ENCODE data around the gene REEP1.
"Not testable (repeated sequence)": the region's sequence is repeated elsewhere in the genome, so short reads cannot be mapped to it uniquely, and the experiment has no call there.

Gene REEP1

DNA sequence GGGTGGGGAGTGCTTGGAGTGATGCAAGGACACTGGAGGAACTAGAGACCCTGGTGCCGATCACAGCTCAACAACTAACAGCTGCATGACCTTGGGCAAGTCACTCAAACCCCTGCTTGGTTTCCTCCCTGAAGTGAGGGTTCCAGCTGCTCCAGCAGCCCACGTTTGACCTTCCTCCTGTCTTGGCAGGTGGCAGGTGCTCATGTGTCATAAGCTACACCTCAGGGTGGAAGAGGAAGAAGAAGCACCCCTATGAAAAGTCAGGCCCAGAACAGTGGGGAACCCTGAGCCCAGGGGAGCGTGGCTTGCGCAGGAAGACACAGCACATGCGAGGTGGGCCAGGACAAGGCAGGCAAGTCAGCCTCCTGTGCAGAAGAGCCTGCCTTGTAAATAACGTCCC lies 95.8 kb downstream of the REEP1 start:
- DNase-seq: no peak

DNA sequence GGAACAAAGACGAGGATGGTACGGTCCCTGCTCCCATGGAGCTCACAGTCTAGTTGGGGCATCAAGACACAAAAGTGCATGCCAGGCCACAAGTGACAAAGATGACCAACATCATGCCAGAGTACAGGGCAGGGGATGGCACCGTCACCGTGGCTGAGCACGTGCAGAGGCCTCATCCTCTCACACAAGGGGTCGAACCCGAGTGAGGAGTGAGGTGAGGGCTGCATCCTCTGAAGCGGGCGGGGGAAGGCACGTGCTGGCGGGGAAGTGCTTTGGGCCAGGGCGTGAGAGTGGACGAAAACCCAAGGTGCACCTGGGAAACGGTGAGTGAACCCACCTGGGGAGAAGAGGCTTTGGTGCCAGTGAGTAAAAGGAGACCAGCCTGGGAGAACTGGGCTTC lies 97.2 kb downstream of the REEP1 start:
- DNase-seq: no peak

- no peak for DNase-seq
Observed at GRCh38 chr2:86239745-86240144, 97.7 kb downstream of the REEP1 start.

- no peak for DNase-seq
Observed at GRCh38 chr2:86239326-86239725, 98.1 kb downstream of the REEP1 start.

GRCh38 chr2:86238354-86238753 lies 99.1 kb downstream of the REEP1 start:
- DNase-seq: no peak

DNA sequence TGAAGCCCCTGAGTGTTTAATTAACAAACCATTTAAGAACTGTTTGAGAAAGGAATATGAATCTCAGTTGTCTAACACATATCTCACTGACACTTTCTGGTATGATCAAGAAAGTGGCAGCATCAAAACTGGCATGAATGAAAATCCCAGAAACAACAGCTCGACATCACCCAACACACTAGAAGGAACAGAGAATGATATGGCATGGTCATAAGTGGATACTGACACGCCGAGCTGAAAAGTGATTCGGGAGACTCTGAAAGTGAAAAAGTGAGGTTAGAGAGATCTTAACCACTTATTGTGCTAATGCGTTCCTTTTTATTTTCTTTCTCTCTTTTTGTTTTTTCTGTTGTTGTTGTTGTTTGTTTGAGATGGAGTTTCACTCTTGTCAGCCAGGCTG lies 100.3 kb downstream of the REEP1 start:
- DNase-seq: no peak

DNA sequence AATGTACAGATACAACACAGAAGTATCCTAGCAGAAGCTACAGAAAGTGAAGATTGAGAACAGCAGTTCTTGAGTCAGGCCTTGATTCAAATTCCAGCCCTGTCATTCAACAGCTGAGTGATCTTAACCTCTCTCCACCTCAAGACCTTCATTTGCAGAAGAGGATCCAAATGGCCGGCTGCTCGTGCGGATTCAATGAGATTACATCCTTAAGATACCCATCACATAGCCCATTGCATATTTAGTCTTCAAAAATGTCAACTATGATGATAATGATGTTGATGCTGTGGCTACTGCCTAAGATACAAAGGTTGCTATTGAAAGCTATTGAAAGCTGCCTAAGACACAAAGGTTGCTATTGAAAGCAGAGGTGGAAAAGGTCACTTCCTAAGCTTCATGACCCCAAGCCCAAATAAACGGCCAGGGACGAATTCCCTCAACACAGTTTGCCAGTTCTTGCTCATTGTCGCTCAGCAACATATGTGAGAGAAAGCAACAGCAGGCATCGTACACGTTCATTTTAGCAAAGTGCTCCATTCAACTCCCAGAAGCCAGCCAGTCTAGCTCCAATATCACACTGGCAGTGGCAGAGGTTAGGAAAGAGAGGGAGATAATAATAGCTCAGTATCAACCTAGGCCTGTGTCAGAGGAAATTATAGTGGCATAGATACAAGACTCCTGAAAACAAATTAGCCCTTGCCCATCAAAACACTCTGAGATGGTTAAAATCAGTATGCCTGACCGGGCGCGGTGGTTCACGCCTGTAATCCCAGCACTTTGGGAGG lies 102.0 kb downstream of the REEP1 start:
- DNase-seq: no peak

- DNase-seq: no peak
Observed at GRCh38 chr2:86234563-86235131, 102.8 kb downstream of the REEP1 start.

- DNase-seq: no peak
Observed at GRCh38 chr2:86233436-86233835, 104.0 kb downstream of the REEP1 start.

GRCh38 chr2:86232910-86233309 lies 104.5 kb downstream of the REEP1 start:
- DNase-seq: no peak

DNA sequence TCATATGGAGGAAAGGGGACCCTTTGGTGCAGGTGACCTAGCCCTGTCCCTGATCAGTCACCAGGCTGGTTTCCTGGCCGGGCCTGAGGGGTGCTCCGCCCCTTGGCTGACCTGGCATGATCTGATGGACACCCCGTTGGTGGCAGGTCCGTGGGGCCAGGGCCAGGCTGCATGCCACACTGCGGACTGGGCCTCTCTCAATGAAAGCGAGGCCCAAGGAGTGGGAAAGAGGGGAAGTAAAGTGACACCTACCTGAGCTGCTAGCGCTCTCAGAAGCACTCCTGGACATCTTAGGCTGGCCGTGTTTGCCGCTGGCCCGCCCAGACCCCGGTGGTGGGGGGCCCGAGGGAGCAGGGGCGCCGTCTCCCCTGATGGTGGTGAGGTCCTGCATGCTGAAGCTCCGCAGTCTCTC lies 105.0 kb downstream of the REEP1 start:
- no peak for DNase-seq

- DNase-seq: no peak
Observed at GRCh38 chr2:86231680-86232372, 105.6 kb downstream of the REEP1 start.

GRCh38 chr2:86230961-86231360 lies 106.5 kb downstream of the REEP1 start:
- DNase-seq: no peak

DNA sequence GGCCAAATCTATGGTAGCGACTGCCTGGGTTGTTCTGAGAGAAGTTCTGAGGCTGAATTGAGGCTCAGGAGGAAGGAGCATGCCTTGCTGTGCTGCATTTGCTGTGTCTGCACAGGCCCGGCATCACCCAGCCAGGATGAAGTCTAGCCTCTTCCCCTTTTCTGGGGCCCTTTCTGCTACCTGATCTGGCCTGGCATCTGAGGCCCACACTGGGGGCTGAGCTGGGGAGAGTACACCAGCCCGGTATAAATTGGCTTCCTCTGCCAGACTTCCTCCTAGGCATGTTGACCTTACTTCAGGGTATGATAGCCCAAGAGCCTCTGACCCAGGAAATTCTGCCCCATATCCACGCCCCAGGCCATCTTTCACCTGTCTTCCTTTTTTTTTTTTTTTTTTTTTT lies 108.2 kb downstream of the REEP1 start:
- no peak for DNase-seq

GRCh38 chr2:86228574-86228973 lies 108.9 kb downstream of the REEP1 start:
- not testable (repeated sequence) for DNase-seq

DNA sequence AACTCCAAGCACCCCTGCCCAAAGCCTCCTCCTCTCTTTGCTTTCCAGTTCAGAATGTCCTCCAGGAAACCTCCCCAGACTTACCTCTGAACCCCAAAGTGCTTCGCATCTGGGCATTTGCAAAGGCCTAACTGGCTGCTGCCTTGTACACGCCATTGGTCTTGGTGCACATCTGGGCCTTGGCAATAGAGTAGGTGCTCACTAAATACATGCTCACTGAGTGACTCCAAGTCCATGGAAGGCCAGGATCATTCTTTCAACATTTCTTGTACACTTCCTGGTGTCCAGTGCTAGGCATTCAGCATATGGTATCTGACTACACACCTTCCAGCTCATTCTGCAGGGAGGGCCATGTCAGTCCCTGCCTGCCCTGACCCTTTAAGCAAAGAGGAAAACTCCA lies 109.7 kb downstream of the REEP1 start:
- no peak for DNase-seq

DNA sequence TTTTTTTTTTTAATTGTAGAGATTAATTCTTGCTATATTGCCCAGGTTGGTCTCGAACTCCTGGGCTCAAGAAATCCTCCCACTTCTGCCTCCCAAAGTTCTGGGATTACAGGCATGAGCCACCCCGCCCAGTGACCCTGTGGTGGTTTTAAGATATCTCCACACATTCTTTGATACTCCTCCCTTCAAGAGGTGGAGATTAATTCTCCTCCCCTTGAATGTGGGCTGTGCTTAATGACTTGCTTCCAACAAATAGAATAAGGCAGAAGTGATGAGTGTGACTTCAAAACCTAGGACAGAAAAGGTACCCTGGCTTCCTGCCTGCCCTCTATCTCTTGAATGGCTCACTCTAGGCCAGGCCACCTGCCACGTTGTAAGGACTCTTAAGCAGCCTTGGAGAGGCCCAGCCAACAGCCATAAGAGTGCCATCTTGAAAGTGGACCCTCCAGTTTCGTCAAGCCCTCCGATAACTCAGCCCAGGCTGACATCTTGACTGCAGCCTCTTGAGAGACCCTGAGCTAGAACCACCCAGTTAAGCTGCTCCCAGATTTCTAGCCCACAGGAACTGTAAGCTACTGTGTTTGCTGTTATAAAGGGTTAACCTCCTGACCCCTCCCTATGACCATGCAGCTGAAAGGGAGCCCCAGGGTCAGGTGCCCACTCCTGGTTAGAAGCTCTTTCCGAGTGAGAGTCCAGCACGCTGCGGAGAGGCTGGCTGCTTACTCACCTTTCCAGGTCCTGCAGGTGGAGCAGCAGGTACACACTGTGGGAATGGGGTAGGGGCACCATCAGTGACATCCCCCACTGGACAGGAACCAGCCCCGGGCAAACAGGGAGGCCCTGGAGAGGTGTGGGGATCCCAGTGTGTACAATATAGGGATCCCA lies 110.5 kb downstream of the REEP1 start:
- DNase-seq: no peak

- no peak for DNase-seq
Observed at GRCh38 chr2:86226070-86226469, 111.4 kb downstream of the REEP1 start.

DNA sequence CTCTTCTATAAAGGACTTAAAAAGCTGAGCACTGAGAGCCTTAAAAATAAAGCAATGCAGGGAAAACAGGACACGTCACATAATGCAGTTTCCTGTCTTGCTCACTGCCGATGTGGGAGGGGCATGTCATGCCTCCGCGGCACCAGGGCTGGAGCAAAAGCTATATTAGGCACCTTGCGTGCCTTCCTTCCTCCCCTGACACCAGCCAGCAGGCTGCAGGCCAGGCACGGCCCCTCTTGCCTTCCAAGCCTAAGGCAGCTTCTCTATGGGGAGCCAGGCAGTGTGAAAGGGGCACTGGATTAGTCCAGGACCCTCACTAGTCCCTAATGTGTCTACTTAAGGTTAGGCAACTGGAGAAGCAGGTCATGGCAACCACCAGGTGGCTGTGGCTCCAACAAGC lies 111.8 kb downstream of the REEP1 start:
- DNase-seq: no peak

DNA sequence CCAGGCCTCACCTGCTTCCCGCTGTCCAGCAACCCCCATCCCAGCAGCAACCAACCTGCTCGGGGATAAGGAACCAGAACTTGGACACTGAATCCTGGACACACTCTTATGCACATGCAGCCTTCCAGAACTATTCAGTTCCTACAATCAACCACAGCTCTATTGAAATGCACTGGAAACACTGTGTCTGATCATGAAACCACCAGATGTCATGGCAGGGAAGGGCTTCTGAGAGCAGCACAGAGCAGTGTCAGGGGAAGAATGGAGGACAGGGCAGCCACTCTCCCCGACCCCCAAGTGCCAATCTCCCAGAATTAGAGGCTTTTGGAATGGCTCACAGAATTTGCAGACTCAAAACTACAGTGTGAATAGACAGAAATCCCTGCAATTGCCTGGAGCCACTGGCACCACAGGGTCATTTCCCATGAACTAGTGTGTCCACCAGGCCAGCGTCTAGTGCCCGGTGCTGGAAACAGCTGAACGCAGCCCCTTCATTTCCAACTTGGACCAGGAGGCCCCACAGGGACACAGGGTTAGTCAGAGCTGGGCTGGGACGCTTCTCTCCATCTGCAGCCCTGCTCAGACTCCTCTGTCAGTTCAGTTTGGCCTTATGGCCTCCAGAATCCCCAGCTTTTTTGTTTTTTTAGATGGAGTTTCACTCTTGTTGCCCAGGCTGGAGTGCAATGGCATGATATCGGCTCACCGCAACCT lies 112.6 kb downstream of the REEP1 start:
- no peak for DNase-seq

DNA sequence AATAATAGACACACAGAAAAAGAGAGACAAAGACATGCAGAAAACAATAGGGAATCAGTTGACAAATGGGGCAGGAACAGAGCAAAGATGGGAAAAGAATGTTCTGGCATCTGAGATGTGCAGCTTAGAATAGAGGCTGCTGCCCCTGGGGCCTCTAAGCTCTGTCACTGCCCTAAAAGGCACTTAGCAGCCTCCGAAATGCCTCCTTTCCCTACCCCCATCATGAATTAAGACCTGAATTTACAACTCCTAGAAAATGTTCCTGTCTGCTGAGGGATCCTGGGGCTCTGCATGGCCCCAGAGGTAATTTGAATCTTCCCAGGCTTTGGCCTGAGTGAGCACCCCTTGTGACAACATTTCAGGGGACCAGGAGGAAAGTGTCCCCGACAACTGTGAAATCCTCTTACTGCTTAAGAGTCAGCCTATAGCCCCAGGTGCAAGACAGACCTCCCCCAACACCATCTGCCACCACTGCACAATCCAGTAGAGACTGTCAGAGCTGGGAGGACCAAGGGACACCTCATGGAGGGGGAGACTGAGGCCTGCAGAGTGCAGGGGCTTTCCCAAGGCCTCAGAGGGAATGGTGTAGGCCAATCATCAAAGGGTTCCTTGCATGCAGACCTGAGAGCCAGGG lies 113.4 kb downstream of the REEP1 start:
- DNase-seq: no peak
